Stomach smooth muscle (tissue), 2 donors: ENCODE data around the gene VRK3.

Source experiments
- H3K27ac ChIP-seq: one replicate; pipeline ENCODE4 v1.7.0; 2013; ENCODE audit warnings: mild to moderate bottlenecking, low read length, inconsistent platforms
- H3K27me3 ChIP-seq, 2 donors: one replicate each; pipeline ENCODE4 v1.7.0; 2013; ENCODE audit warnings: low read length in 2 of 2; ENCODE audit not compliant: insufficient read depth in 2 of 2, control insufficient read depth in 1 of 2
- H3K36me3 ChIP-seq, 2 donors: one replicate each; pipeline ENCODE4 v1.7.0; 2013; ENCODE audit warnings: low read length in 2 of 2; ENCODE audit not compliant: control insufficient read depth in 2 of 2, insufficient read depth in 2 of 2
- H3K4me1 ChIP-seq: one replicate; pipeline ENCODE4 v1.7.0; 2013; ENCODE audit warnings: low read length; ENCODE audit not compliant: control insufficient read depth, insufficient read depth
- H3K4me3 ChIP-seq, 2 donors: one replicate each; pipeline ENCODE4 v1.7.0; 2013; ENCODE audit warnings: low read length in 2 of 2
- H3K9ac ChIP-seq, 2 donors: one replicate each; pipeline ENCODE4 v1.7.0; 2013; ENCODE audit warnings: low read length in 2 of 2, mild to moderate bottlenecking in 1 of 2
- H3K9me3 ChIP-seq, 2 donors: one replicate each; pipeline ENCODE4 v1.7.0; 2013; ENCODE audit warnings: low read length in 2 of 2; ENCODE audit not compliant: control insufficient read depth in 2 of 2
- donor health status: healthy.
- donor health status: Pancreatic carcinoma.

Gene VRK3

GRCh38 chr19:49932041-49932451, 93.1 kb downstream of the VRK3 start:
- Histone ChIP-seq H3K9ac (no peak overlapping the region), H3K4me3 (no peak overlapping the region), H3K27me3 (no peaks in the 10 kb centered on the region), H3K27ac (no peak overlapping the region), H3K4me1 (peaks cover 20% of the 10 kb centered on the region), H3K36me3 (peaks cover 4 to 5% of the 10 kb centered on the region in 2 donors), H3K9me3 (no peaks in the 10 kb centered on the region)

- Histone ChIP-seq H3K4me1 (peaks cover 20% of the 10 kb centered on the region), H3K9ac (no peak overlapping the region), H3K9me3 (no peaks in the 10 kb centered on the region), H3K36me3 (peaks cover 4 to 5% of the 10 kb centered on the region in 2 donors), H3K27ac (no peak overlapping the region), H3K27me3 (no peaks in the 10 kb centered on the region), H3K4me3 (no peak overlapping the region)
Measured at GRCh38 chr19:49931293-49932040, 93.7 kb downstream of the VRK3 start.

DNA sequence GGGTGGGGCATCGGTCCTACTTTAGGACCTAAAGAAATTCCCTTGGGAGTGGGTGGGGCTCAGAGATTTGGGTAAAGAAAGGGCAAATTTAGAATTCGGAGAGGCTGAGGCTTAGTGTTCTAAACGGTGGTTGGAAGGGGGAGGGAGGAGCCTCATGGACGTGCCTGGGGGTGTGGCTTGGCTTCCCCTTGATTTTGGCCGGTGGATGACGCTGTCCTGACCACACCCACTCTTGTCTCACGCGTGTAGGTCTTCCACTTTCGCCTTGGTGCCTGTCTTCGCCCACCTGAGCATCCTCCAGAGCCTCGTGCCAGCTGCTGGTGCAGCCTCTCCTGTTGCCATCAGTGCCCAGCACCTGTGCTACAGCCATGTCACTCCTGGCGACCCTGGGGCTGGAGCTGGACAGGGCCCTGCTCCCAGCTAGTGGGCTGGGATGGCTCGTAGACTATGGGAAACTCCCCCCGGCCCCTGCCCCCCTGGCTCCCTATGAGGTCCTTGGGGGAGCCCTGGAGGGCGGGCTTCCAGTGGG, 94.6 kb downstream of the VRK3 start:
- Histone ChIP-seq H3K27ac (no peak overlapping the region), H3K9me3 (no peaks in the 10 kb centered on the region), H3K27me3 (no peaks in the 10 kb centered on the region), H3K36me3 (peaks cover 4 to 5% of the 10 kb centered on the region in 2 donors), H3K4me3 (peak overlapping the region in 1 of 2 donors; percentile 93), H3K4me1 (peaks cover 20% of the 10 kb centered on the region), H3K9ac (no peak overlapping the region)

GRCh38 chr19:49929611-49930482, 95.3 kb downstream of the VRK3 start:
- H3K27me3 ChIP-seq: no peaks in the 10 kb centered on the region
- peak overlapping the region; percentile 93 to 94 for H3K4me3 ChIP-seq
- H3K4me1 ChIP-seq: peaks cover 22% of the 10 kb centered on the region
- H3K27ac ChIP-seq: peak overlapping the region; percentile 88
- peak overlapping the region; percentile 83 to 86 for H3K9ac ChIP-seq
- H3K9me3 ChIP-seq: no peaks in the 10 kb centered on the region
- H3K36me3 ChIP-seq: peaks cover 5 to 8% of the 10 kb centered on the region in 2 donors

- peak within 1 kb of the TSS; percentile 83 to 86 for H3K9ac ChIP-seq
- no peaks in the 10 kb centered on the region for H3K27me3 ChIP-seq
- H3K9me3 ChIP-seq: no peaks in the 10 kb centered on the region
- peak within 1 kb of the TSS; percentile 93 to 94 for H3K4me3 ChIP-seq
- H3K4me1 ChIP-seq: peaks cover 22% of the 10 kb centered on the region
- peaks cover 7 to 8% of the 10 kb centered on the region in 2 donors for H3K36me3 ChIP-seq
- H3K27ac ChIP-seq: peak within 1 kb of the TSS; percentile 88
Measured at GRCh38 chr19:49929121-49929610, 96.0 kb downstream of the VRK3 start, which contains the start of the genes ATF5 and NUP62. Gene ATF5, plus strand, starts transcription at chr19:49929205. Its CDS starts 1,646 bp downstream, at chr19:49930851. Gene NUP62, minus strand, starts transcription at chr19:49929504. Its CDS starts 19,697 bp downstream, at chr19:49909807.

- peaks cover 11 to 13% of the 10 kb centered on the region in 2 donors for H3K36me3 ChIP-seq
- H3K27me3 ChIP-seq: no peaks in the 10 kb centered on the region
- H3K27ac ChIP-seq: no peak overlapping the region
- no peaks in the 10 kb centered on the region for H3K9me3 ChIP-seq
- no peak overlapping the region for H3K4me3 ChIP-seq
- peaks cover 22% of the 10 kb centered on the region for H3K4me1 ChIP-seq
- peak overlapping the region in 1 of 2 donors; percentile 21 for H3K9ac ChIP-seq
Measured at GRCh38 chr19:49927526-49928264, 97.5 kb downstream of the VRK3 start.

DNA sequence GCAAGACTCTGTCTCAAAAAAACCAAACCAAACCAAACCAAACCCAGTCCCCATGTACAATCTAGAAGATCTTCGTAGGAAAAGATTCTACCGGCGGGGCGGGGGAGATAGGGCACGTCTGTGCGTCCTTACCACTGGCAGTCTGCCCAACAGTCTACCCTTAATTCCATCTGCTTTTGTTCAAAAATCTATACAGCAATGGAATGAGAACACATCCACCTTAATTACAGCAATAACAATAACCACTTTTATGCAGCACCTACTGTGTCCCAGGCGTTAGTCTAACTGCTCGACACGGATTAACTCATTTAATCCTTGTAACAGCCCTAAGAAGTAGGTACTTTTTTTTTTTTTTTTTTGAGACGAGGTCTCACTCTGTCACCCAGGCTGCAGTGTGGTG, 98.7 kb downstream of the VRK3 start:
- Histone ChIP-seq H3K9me3 (no peaks in the 10 kb centered on the region), H3K27ac (no peak overlapping the region), H3K4me3 (no peak overlapping the region), H3K9ac (no peak overlapping the region), H3K4me1 (peaks cover 22% of the 10 kb centered on the region), H3K36me3 (peaks cover 11 to 15% of the 10 kb centered on the region in 2 donors), H3K27me3 (no peaks in the 10 kb centered on the region)
